WERI-Rb-1 (cell line): ENCODE measurements around the gene TRABD2B.

Experiments used
- DNase-seq: peaks from one replicate; pipeline ENCODE4 v3.0.0-alpha.2; 2020
- H3K27ac ChIP-seq: fragments of 250-450 bp; sonication (Bioruptor Pico); 2 replicates; pipeline ENCODE4 v1.5.1; 2020; ENCODE audit warnings: mild to moderate bottlenecking, moderate library complexity
- H3K27me3 ChIP-seq: fragments of 250-450 bp; sonication (Bioruptor Pico); 2 replicates; pipeline ENCODE4 v1.5.1; 2021; ENCODE audit warnings: mild to moderate bottlenecking, low read depth, moderate library complexity; ENCODE audit not compliant: insufficient read depth, severe bottlenecking
- H3K36me3 ChIP-seq: fragments of 250-450 bp; sonication (Bioruptor Pico); 2 replicates; pipeline ENCODE4 v1.5.1; 2020; ENCODE audit warnings: mild to moderate bottlenecking, moderate library complexity
- H3K4me3 ChIP-seq: 2 replicates; pipeline ENCODE4 v1.5.1; 2011; ENCODE audit warnings: low read depth, mild to moderate bottlenecking, control low read depth, low read length
- H3K9me3 ChIP-seq: fragments of 250-450 bp; sonication (Bioruptor Pico); 2 replicates; pipeline ENCODE4 v1.5.1; 2021; ENCODE audit warnings: mild to moderate bottlenecking, moderate library complexity; ENCODE audit not compliant: severe bottlenecking
- TF ChIP-seq, protein P1 (sequence below): IDR thresholded peaks from 2 replicates; pipeline ENCODE4 v1.5.1; 2011; ENCODE audit warnings: low read depth, mild to moderate bottlenecking, control low read depth, inconsistent platforms, low read length

The TRABD2B gene

GRCh38 chr1:47810964-47811682 lies 186.1 kb downstream of the TRABD2B start:
- H3K27ac ChIP-seq: no peak overlapping the region
- H3K4me3 ChIP-seq: no peak overlapping the region
- no peaks in the 10 kb centered on the region for H3K27me3 ChIP-seq
- TF ChIP-seq, protein P1, sequence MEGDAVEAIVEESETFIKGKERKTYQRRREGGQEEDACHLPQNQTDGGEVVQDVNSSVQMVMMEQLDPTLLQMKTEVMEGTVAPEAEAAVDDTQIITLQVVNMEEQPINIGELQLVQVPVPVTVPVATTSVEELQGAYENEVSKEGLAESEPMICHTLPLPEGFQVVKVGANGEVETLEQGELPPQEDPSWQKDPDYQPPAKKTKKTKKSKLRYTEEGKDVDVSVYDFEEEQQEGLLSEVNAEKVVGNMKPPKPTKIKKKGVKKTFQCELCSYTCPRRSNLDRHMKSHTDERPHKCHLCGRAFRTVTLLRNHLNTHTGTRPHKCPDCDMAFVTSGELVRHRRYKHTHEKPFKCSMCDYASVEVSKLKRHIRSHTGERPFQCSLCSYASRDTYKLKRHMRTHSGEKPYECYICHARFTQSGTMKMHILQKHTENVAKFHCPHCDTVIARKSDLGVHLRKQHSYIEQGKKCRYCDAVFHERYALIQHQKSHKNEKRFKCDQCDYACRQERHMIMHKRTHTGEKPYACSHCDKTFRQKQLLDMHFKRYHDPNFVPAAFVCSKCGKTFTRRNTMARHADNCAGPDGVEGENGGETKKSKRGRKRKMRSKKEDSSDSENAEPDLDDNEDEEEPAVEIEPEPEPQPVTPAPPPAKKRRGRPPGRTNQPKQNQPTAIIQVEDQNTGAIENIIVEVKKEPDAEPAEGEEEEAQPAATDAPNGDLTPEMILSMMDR: no peak
- H3K36me3 ChIP-seq: no peaks in the 10 kb centered on the region
- H3K9me3 ChIP-seq: no peaks in the 10 kb centered on the region
- DNase-seq: no peak

- H3K27ac ChIP-seq: no peak overlapping the region
- H3K9me3 ChIP-seq: no peaks in the 10 kb centered on the region
- no peaks in the 10 kb centered on the region for H3K36me3 ChIP-seq
- H3K27me3 ChIP-seq: no peaks in the 10 kb centered on the region
- no peak overlapping the region for H3K4me3 ChIP-seq
- DNase-seq: no peak
- TF ChIP-seq, protein P1: no peak
These were observed 187.7 kb downstream of the TRABD2B start for GRCh38 chr1:47809301-47810084.

DNA sequence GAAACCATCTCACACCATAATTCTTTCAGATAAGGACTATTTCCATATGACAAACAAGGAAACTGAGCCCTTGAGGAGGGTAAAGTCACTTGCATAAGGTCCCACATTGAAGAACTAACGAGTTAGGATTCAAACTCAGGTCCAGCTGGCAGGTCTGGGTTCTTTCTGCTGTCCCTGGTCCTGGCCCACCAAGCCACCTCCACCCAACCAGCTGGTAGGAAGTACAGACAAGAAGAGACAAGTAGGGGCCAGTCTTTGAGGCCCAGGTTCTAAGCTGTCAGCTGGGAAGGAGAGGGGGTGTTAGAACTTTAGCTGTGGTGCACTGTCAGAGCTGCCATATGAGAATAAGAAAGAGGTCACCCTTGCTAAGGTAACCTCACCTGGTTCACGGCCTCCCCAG lies 188.6 kb downstream of the TRABD2B start:
- TF ChIP-seq, protein P1: no peak
- no peak for DNase-seq

GRCh38 chr1:47805921-47806361 lies 191.2 kb downstream of the TRABD2B start:
- Histone ChIP-seq H3K9me3 (no peaks in the 10 kb centered on the region), H3K27me3 (no peaks in the 10 kb centered on the region), H3K36me3 (no peaks in the 10 kb centered on the region), H3K27ac (peak overlapping the region; percentile 49), H3K4me3 (no peak overlapping the region)
- TF ChIP-seq, protein P1: no peak
- DNase-seq: peak; percentile 75

More for the DNA sequence above, 188.6 kb downstream of the TRABD2B start:
- Histone ChIP-seq H3K4me3 (no peak overlapping the region), H3K9me3 (no peaks in the 10 kb centered on the region), H3K27ac (no peak overlapping the region), H3K27me3 (no peaks in the 10 kb centered on the region), H3K36me3 (no peaks in the 10 kb centered on the region)

DNA sequence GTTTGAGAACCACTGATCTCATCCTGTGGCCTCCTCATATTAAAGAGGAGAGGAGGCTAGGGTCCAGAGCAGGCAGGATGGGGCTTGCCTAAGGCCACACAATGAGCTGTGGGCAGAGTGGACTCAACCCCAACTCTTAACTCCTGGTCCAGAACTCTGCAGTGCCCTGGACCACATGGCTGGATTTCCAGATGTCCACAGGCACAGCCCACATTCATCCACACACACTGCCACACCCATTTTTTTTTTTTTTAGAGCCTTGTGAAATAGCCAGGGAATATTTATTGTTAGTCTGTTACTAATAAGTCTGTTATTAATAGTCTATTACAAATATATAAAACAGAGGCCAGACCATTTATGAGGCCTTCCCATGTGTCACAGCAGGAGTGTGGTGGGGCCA lies 192.2 kb downstream of the TRABD2B start:
- Histone ChIP-seq H3K4me3 (no peak overlapping the region), H3K36me3 (no peaks in the 10 kb centered on the region), H3K27ac (peak overlapping the region; percentile 56), H3K9me3 (no peaks in the 10 kb centered on the region), H3K27me3 (no peaks in the 10 kb centered on the region)
- TF ChIP-seq, protein P1: no peak
- DNase-seq: no peak
